NCI-H82 treated with DMSO at 0.1 percent for 48 hours (cell line): ENCODE results near the gene MIER2.
"Not testable (repeated sequence)": the region's sequence is repeated elsewhere in the genome, so short reads cannot be mapped to it uniquely, and the experiment has no call there.

ENCODE experiments used
- DNase-seq: peaks from one replicate; lab custom pipeline; 2025; ENCODE audit not compliant: unreplicated experiment; lab: John Stamatoyannopoulos, UW

The MIER2 gene

GRCh38 chr19:256804-257203, 87.8 kb downstream of the MIER2 start:
- DNase-seq, result not testable (repeated sequence)
